HG02943 (cell line): ENCODE results near the gene CALN1.

Experiments used
- ATAC-seq: cut with Tn5 transposase; IDR thresholded peaks from one replicate; pipeline ENCODE4 v1.9.1; 2021; ENCODE audit warnings: mild to moderate bottlenecking, low read depth, moderate library complexity; ENCODE audit not compliant: unreplicated experiment

The CALN1 gene

DNA sequence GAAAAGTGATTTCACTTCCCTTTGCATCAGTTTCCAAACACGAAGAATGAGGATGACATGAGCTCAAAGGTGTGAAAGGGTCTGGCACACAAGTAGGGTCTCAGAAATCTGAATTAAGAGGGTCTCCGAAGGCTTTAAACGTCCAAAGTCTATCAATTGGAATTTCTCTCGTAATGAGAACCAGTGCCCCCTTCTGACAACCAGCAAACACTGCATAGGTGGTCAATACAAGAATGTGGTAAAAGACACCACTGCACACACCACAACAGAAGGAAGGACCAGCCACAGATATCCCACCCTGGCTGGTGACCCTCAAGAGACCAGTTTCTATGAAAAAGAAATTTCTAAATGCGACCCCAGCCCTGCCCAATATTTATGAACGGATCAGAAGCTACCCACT lies 78.1 kb downstream of the CALN1 start:
- ATAC-seq, result no peak

DNA sequence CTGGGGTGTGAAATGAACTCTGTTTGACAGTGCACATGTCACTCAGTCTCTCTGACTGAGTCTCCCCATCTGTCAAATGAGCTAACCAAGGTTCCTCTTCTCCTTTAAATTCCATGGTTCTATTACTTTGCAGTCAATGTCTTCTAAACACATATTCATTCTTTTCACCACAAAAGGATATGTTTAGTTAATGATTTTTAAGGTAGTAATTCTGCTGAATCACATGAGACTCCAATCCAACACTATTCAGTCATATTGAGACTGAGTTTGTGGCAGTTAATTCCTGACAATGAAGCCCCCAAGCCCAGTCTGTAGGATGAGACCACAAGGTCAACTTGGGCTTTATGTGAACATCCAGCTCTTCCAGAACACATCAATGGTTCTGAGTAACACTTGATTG lies 85.3 kb downstream of the CALN1 start:
- no peak for ATAC-seq

DNA sequence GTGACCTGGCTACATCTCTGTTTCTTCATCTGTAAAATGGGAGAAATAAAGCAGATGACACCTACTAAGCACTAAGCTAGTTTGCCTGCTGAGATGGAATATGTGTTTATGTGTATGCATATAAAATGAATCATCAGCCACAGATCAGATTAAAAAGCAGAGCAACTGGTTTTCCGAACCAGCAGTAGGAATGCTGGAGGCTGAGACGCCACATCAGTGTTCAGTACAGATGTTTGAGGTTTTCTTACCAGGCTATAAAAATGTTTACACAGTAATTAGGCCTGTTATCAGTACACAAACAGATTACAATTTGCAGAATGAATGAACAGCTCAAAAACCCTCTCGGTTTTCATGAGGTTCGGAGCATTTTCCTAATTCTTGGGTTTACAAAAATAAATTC lies 85.8 kb downstream of the CALN1 start:
- ATAC-seq, result no peak

DNA sequence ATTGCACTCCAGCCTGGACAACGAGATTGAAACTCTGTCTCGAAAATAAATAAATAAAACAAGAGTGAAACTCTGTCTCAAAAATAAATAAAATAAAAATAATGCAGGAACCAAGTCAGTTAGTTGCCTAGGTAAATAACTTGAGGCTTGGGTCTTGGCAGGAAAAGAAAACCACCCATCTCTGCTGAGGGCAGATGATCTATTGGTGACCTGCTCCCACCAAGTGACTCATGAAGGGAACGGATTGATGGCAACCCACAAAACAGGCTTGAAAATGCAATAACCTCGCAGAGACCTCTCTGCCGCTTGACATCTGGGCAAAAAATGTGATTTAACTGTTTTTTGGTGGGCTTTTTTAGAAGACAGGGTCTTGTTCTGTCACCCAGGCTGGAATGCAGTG lies 86.6 kb downstream of the CALN1 start:
- ATAC-seq, result no peak

DNA sequence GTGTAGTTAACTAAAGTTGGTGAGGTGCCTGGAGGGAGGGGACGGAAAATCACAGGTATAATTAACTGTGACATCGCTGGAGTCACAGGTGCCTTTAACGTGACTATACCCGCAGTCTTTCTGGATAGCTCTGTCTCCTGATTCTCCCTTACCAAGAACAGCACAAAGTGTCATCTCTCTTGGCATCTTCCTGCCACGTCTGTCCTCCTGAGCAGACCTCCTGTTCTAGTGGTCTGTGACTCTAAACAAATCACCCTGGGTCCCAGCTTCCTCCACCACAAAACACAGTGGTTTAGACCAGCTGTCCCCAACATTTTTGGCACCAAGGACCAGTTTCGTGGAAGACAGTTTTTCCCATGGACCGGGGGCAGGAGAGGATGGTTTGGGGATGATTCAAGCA lies 90.5 kb downstream of the CALN1 start:
- ATAC-seq, result no peak

DNA sequence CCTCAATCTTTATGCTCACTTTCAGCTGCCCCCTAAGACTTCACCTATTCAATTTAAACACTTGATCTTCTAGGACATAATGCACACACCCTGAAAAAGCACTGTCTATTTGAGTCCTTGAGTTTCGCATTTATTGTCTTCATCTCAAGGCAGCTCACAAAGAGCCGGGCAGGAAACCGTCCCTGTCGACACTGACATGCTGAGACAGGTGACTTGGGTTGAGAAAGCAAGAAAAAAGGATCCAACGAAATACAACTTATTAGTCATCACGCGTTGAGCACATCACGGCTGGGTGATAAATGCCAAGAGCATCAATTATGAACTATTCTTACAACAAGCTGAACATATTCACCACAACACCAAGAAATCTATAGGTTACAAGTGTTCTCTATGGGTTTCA lies 91.1 kb downstream of the CALN1 start:
- no peak for ATAC-seq

DNA sequence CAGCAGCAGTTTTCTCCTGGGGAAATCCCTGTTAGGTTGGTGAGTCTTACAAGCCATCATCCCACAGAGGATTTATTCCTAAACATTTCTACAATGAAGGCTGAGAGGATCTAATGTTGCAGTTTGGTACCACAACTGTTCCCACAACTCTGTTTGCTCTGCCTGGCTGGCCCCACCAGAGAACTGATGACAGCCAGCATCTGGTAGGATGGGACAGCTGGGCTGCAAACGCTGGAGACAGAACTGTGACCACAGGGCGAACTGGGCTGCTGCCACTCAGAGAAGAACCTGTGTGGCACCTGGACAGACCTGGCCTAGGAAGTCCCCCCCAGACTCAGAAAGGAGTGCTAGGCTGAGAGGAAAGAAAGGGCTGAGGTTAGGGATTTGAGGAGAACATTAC lies 94.8 kb downstream of the CALN1 start:
- no peak for ATAC-seq

DNA sequence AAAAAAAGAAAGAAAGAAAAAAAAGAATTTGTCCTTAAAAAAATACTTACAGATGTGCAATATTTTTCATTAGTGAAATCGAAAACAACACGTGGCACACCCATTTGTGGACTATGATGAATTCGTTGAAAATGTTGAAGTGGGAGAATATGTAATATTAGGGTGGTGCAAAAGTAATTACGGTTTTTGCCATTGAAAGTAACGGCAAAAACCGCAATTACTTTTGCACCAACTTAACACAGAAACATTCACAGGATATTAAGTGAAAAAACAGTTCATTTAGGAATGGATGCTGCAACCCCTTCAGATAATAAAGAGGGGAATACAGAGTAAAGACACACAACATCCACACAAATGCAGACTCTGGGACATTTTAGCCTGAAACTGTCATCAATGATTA lies 96.0 kb downstream of the CALN1 start:
- ATAC-seq, result no peak

DNA sequence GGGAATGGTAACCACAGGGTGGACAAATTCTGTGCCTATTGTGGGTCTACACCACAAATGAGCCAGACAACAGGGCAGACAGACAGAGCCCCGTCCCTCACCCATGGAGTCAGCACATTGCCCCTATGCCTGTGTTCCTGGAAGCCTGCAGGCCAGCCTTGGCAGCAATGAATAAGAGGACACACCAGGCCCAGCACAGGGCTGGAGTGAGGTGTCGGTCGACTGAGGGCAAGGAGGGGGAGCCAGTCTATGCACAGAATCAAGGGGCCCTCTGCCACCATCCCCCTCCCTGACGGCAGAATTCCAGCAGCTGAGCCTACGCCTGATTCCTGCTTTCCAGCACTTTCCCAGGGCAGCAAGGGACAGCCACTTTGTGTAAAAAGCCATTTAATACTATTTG lies 98.2 kb downstream of the CALN1 start:
- ATAC-seq, result no peak

DNA sequence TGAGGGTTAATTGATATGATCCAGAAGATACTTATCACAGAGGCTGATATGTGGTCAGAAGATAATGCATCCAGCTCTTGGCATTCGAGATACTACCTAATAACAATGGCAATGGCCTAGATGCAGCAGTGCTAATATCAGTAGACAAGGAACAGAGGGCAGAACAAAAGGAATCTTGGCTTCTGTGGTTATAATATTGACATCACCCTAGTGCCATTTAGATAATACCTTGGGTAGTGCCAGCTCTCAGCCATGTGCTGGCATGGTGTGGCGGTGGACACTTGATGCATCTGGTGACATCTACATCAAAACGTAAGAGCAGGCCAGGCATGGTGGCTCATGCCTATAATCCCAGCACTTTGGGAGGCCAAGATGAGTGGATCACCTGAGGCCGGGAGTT lies 101.8 kb downstream of the CALN1 start:
- no peak for ATAC-seq

DNA sequence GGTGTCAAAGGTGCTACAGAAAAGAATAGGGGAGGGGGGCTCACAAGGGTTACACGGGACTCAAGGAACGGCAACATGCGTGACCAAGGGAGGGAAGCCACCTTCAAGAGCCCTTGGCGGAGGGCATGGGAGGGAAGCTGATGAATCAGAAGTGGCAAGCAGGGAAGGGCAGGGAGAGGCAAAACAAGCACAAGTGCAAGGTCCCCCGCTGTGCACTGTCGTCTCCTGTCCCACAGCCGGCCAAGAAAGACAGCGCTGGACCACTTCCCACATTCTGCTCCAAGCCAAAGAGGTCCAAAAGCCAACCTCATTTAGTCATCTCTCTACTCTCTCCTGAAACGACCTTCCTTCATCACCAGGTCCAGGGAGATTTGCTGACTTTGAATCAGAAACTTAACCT lies 102.7 kb downstream of the CALN1 start:
- ATAC-seq, result no peak

DNA sequence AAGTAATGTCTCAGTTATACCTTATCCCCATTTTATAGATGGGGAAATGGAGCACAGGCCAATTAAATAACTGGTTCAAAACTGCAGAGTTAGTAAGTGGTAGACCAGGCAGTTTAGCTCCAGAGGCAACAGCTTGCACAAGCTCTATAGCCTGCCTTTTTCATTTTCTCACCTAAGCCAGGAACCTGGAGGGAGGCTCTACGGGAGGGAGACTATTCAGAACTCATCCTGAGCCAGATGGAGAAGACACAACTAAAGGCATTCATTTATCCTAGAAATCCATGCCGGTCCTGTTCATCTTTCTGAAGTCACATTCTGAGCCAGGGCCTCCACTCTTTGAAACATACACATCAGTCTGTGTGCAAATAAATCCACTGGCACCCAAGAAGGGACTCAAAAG lies 103.2 kb downstream of the CALN1 start:
- no peak for ATAC-seq

DNA sequence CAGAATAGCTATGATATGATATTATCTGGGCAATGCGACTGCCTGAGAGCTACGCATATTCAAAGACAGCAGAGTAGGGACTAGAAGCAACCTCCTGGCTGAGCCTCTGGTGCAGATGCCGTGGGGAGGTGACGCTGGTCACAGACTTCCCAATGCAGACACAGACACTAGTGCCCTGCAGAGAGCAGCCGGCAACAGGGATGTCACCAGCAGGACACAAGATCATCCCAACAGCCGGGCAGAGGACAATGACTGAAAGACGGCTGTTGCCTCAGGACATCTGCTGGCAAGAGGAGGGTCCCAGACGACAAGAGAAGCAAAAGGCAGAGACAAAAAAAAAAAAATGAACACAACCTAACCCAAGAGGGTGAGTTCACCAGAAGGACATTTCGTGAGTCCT lies 104.6 kb downstream of the CALN1 start:
- no peak for ATAC-seq

DNA sequence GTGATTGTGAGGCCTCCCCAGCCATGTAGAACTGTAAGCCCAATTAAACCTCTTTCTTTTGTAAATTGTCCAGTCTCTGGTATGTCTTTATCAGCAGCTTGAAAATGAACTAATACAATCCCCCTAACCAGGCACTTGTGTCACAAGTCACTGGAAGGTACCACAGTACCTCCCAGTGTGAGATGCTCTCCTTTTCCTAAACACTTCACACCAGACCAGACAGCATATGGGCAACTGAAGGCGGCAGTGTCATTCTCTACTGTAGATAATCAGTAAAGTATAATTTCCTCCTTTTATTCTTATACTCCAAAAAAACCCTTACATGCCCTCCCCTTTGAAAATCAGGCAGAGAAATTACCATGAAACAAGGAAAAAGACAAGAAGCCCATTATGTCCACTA lies 113.2 kb downstream of the CALN1 start:
- no peak for ATAC-seq

DNA sequence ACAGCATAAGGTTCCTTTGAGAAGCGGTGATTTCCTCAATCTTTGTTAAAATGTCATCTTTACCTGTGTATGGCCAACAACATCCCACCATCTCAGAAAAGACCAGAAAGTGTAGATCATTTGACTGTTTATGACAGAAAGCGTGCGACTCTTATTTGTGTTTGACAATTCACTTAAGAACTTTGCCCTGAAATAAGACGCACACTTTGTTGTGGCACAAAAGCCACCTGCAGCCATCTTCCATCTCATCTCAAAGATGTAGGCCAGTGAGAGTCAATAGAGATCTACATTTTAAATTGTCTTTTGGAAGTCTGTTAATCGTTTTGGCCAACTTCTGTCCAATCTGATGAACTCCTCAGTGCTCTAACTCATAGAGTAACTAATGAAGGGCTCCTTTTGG lies 114.0 kb downstream of the CALN1 start:
- no peak for ATAC-seq

DNA sequence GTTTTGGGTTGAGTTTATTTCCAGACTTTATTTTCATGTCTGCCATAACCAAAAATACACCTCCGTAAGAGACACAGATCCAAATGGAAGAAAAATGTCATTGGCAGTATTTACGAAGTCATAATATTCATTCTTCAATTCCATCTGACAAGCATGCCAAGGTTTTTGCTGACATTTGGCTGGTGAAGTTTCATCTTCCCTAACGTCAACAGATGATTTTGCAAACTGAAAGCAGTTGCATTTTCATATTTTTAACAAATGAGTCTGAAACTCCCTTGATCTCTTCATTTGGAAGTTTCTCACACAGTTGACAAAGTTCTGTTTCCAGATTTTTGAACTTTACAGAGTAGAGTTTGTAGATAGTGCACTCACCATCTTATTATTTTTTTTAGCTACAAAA lies 114.5 kb downstream of the CALN1 start:
- ATAC-seq, result no peak

DNA sequence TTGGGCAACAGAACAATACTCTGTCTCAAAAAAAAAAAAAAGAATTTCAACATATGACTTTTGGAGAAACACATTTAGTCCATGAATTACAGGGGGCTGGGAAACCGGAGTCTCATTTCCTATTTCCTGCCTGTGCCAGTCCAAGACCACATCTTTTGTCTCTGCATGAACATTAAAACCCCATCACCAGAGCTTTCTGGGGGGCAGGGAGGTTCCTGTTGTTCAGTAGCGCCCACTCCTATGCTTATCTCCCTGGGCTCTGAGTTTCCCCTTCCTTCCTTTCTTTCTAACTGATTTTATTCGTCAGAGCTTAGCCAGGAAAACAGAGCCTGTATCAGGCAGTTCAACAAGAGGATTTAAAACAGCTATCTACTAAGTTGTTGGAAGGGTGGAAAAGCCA lies 119.3 kb downstream of the CALN1 start:
- ATAC-seq, result no peak

DNA sequence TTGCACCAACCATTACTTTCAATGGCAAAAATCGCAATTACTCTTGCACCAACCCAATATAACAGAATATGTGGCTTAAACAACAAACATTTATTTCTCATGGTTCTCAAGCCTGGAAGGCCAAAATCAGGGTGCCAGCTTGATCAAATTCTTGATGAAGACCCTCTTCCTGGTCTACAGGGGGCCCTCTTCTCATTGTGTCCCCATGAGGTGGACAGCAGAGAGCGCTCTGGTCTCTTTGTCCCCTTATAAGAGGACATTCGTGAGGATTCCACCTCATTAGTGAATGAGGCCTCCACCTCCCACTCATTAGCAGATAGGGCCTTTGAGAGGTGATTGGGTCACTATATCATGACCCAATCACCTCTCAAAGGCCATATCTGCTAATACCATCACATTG lies 120.0 kb downstream of the CALN1 start:
- no peak for ATAC-seq

DNA sequence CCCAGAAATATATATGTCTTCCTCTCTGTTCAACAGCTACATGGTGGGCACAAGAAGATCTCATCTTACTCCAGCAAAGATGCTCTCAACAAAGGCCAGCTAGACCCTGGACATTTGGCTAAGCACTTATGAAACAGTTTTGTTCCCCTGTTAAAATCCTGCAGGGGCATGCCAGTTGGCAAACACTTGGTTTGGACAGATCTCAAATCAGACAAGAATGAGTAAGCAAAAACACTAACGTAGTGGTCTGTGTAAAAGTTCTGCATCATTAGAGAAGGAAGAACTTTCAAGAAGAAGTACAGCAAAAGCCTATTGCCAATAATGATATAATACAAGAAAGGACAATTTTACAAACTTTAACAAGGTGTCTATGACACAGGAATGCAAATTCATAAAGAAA lies 125.6 kb downstream of the CALN1 start:
- ATAC-seq, result no peak

DNA sequence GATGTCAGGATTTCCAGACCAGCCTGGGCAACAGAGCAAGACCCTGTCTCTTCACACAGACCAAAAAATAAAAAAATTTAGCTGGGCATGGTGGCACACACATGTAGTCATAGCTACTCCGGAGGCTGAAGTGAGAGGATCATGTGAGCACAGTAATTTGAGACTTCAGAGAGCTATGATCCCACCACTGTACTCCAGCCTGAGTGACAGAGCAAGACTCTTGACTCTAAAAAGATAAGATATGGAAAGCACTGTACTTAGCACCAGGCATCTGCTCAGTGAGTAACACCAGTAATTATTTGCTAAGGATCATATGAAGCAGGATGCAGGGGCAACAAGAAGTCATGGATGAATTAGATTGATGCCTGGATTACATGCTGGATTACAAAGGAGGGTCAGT lies 128.8 kb downstream of the CALN1 start:
- ATAC-seq, result no peak

DNA sequence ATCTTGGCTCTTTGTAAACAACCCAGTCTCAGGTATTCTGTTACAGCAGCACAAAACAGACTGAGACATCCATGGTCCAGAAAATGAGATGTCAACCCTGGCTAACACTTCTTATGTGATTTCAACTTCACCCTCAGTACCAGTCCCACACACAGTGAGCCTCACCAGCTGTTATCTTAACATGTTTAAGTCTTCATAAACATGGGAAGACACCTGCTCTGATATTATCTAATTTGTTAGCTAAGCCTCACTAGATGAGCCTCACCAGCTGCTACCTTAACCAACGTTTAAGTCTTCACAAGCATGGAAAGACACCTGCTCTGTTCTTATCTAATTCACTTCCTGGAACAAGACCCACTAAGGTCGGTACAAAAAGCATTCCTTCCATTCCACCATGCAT lies 130.8 kb downstream of the CALN1 start:
- ATAC-seq, result no peak

DNA sequence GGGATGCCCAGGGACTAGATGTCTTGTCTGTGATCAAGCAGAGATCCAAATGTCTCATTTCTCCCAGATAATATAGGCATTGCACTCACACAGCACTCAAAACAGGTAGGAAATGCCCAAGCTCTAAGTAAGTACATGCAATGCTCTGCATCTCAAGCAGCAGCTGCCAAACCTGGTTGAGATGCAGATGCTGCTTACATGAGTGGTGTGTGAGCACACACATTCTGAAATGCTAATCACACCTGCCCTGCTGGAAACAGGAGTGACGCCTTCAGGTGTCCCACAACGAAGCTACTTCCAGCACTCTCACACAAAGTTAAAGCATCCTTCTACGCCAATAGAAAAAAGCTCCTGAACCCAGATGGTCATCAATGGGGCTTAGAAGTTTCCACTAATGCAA lies 132.9 kb downstream of the CALN1 start:
- ATAC-seq, result no peak

DNA sequence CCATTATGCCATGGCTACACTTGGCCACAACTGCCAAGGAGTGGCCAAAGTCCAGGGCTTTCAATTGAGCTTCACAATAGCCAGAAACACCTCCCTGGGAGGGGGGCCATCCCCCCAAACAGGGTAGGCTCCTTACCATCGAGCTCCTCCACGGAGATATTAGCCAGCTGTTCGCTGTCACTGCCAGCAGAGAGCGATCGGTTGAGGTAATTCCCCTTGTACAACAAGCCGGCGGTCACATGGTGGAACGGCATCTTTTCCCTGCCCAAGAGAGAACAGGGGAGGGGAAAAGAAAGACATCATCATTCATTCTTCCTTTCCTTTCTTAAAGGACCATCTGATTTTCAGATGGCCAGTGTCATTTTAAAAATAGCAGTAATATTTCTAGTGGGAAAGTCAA lies 133.6 kb downstream of the CALN1 start:
- no peak for ATAC-seq
